HG03342 (cell line): ENCODE results near the gene VTI1A.

Experiments used
- ATAC-seq: cut with Tn5 transposase; IDR thresholded peaks from one replicate; pipeline ENCODE4 v1.9.1; 2021; ENCODE audit warnings: mild to moderate bottlenecking, moderate library complexity; ENCODE audit not compliant: unreplicated experiment

The VTI1A gene

DNA sequence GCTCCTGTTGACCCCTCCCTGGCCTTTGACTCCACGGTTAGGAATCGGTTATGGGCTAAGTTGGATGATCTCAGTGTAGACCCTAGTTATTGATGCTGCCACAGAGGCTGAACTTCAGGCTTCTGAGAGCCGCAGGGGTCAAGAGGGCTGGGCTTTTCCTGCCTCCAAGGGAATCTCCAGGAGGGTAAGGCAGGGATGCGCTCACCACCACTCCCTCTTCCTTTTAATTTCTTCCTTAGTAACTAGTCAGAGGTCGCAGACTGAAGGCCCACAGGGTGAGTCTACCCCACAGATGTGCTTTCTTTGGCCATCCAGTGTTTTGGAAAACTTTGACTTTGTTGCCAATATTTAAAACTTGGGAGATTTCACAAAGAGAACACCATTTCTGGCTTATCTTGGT, 352.0 kb downstream of the VTI1A start:
- no peak for ATAC-seq

GRCh38 chr10:112799726-112800510, 352.9 kb downstream of the VTI1A start:
- ATAC-seq = no peak

DNA sequence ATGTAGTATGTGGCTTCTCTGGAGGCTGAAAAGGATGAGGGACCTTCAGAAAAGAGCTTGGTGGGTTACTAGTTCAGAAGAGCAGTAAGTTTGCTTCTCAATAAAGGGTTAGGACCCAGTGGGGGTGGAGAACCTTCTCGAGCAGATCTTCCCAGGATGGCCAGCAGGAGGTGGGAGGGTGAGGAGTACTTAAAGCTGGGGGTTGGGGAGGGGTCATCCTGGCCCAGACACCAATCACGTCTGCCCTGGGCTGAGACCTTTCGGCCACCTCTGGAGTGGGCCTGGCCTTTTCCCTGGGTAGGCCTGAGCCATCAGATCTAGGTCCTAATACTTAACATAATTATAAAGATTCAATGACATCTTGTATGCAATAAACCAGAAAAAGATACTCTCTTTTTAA, 354.0 kb downstream of the VTI1A start:
- no peak for ATAC-seq

- no peak for ATAC-seq
These were observed 354.7 kb downstream of the VTI1A start for GRCh38 chr10:112801748-112802147.

DNA sequence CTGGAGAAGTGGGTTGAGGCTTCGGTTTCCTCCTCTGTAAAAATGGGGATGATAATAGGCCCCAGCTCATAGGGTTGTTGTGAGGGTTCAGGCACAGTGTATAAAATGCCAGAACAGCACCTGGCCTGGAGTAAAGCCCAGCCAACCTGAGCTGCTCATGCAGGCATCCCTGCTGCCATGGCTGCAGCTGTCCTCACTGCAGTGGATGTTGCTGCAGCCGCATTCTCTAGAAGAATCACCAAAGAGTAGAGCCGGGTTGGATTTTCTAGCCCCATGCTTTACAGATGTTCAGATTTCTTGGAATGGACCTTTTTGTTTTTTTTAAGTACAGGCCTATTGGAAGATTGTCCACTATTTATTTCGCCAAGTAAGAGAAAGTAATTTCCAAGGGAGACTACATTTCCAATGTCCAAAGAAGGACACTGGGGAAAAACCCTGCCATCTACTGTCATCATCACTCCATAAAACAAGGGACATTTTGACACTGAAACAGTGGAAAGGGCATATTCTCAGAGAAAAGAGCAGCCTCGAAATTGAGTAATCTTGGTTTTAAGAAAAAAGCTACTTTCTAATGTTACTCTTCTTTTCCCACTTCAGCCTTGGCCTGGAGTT, 355.5 kb downstream of the VTI1A start:
- ATAC-seq = no peak

- no peak for ATAC-seq
These were observed 357.0 kb downstream of the VTI1A start for GRCh38 chr10:112803961-112804401.

DNA sequence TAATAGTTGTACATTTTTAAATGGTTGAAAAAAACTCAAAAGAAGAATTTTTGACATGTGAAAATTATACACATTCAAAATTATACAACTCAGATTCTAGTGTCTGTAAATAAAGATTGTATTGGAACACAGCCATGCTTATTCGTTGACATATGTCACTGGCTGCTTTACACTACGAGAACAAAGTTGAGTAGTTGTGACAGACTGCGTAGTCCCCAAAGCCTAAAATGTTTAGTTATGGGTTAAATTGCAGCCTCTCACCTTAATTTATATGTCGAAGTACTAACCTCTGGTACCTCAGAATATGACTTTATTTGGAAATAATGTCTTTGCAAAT, 358.2 kb downstream of the VTI1A start:
- no peak for ATAC-seq

GRCh38 chr10:112805701-112806100, 358.7 kb downstream of the VTI1A start:
- no peak for ATAC-seq

GRCh38 chr10:112807013-112807412, 360.0 kb downstream of the VTI1A start:
- ATAC-seq = no peak

GRCh38 chr10:112809736-112810135, 362.7 kb downstream of the VTI1A start:
- no peak for ATAC-seq

- no peak for ATAC-seq
These were observed 363.7 kb downstream of the VTI1A start for GRCh38 chr10:112810711-112811151.

- no peak for ATAC-seq
These were observed 364.9 kb downstream of the VTI1A start for GRCh38 chr10:112811741-112812551.

- no peak for ATAC-seq
These were observed 365.6 kb downstream of the VTI1A start for GRCh38 chr10:112812586-112812985.

GRCh38 chr10:112813866-112814591, 367.0 kb downstream of the VTI1A start:
- no peak for ATAC-seq

DNA sequence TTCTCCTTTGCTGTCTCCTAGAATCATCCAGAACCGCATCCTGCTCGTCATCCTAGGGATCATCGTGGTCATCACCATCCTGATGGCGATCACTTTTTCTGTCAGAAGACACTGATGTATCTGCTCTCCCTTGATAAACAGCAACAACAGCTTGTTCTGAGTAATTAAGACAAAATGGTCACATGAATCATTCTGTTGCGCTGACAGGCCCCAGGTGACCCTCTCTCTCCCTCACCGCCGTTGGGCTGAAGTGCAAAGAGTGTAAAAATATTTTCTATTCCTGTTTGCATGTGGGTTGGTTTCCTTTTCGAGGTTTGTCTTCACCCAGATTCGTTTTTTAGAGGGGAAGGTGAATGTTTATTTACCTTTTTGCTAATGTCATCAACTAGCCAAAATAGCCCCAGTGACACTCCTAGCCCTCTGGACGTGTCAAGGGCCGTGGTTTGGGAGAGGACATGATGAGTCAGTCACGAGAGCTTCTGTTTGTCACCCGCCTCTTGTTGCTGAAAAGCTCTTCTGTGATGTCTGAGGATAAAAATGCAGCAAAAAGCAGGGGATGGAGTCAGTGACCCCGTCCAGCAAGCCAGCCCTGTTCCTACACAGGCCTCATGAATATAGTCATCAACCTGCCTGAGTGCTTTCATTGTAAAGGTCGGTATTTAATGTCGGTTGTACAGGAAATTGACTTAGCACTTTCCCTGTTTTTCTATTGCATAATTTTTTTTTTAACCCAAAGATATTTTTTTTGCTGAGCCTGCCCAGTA, 368.4 kb downstream of the VTI1A start:
- ATAC-seq = no peak

GRCh38 chr10:112816033-112816430, 369.0 kb downstream of the VTI1A start:
- ATAC-seq = no peak

DNA sequence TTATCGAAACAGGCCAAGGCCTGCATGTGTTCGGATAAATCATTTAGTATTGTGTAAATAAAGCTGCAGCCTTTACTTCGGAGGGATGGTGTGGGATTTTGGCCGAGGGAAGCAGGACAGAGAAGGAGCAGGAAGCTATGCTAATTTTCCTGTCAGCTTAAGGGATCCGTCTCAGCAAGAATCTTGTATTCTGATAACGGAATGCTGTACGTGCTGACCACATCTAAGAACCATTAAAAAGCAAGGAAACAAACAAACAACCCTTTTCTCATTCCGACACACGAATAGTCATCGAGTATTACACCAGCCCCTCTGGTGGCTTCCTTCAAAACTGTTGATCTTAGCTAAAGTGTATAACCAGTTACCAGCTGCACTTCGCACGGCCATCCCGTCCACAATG, 369.9 kb downstream of the VTI1A start:
- no peak for ATAC-seq

- ATAC-seq = no peak
These were observed 371.2 kb downstream of the VTI1A start for GRCh38 chr10:112817981-112818777.

- ATAC-seq = no peak
These were observed 372.2 kb downstream of the VTI1A start for GRCh38 chr10:112819231-112819630.

GRCh38 chr10:112820320-112820719, 373.3 kb downstream of the VTI1A start:
- no peak for ATAC-seq
